ENCODE results near the gene ZDHHC11B.

ZDHHC11B gene

GRCh38 chr5:671459-672328, 112.8 kb downstream of the ZDHHC11B start:
- DNase-seq = peak; percentile 70 to 76

GRCh38 chr5:670396-671270, 113.9 kb downstream of the ZDHHC11B start:
- no peak for DNase-seq

GRCh38 chr5:669842-670395, 114.6 kb downstream of the ZDHHC11B start:
- no peak for DNase-seq

GRCh38 chr5:669111-669841, 115.3 kb downstream of the ZDHHC11B start:
- peak in 1 of 2 experiments; percentile 41 for DNase-seq

GRCh38 chr5:668283-668995, 116.1 kb downstream of the ZDHHC11B start:
- DNase-seq = no peak

- DNase-seq = no peak
These were observed 117.6 kb downstream of the ZDHHC11B start for GRCh38 chr5:666816-667498.

- no peak for DNase-seq
These were observed 118.4 kb downstream of the ZDHHC11B start for GRCh38 chr5:665956-666711.

- no peak for DNase-seq
These were observed 119.0 kb downstream of the ZDHHC11B start for GRCh38 chr5:665541-665955.

GRCh38 chr5:664994-665360, 119.6 kb downstream of the ZDHHC11B start:
- no peak for DNase-seq

- no peak for DNase-seq
These were observed 120.1 kb downstream of the ZDHHC11B start for GRCh38 chr5:664343-664993.

GRCh38 chr5:663436-664342, 120.8 kb downstream of the ZDHHC11B start:
- DNase-seq = no peak

- no peak for DNase-seq
These were observed 121.6 kb downstream of the ZDHHC11B start for GRCh38 chr5:662751-663435.

- no peak for DNase-seq
These were observed 122.4 kb downstream of the ZDHHC11B start for GRCh38 chr5:661891-662750.

GRCh38 chr5:660491-661030, 124.0 kb downstream of the ZDHHC11B start:
- no peak for DNase-seq
